Left ventricle myocardium inferior (tissue), 1 donor: ENCODE results near the gene STK32B. TPM values are rescaled to one million over a fixed set of nuclear protein-coding genes. Genes with fewer than 3 reads are reported as not detected.

Experiments used
- DNase-seq: peaks from one replicate; pipeline ENCODE4 v3.0.0-alpha.2; 2020
- H3K27ac ChIP-seq: fragments of 200-600 bp; replicated peaks from 2 replicates; pipeline ENCODE4 v1.8.0; 2021
- H3K27me3 ChIP-seq: fragments of 200-600 bp; 2 replicates; pipeline ENCODE4 v1.8.0; 2021; ENCODE audit warnings: low read depth
- H3K36me3 ChIP-seq: fragments of 200-600 bp; 2 replicates; pipeline ENCODE4 v1.8.0; 2021
- H3K4me1 ChIP-seq: fragments of 200-600 bp; 2 replicates; pipeline ENCODE4 v1.8.0; 2021
- H3K4me3 ChIP-seq: fragments of 200-600 bp; 2 replicates; pipeline ENCODE4 v1.8.0; 2021; ENCODE audit warnings: mild to moderate bottlenecking, moderate library complexity
- H3K9me3 ChIP-seq: fragments of 200-600 bp; replicated peaks from 2 replicates; pipeline ENCODE4 v1.8.0; 2021
- CTCF ChIP-seq: fragments of 200-600 bp; IDR thresholded peaks from 2 replicates; pipeline ENCODE4 v1.8.0; 2021; ENCODE audit warnings: antibody characterized with exemption, mild to moderate bottlenecking, borderline replicate concordance
- intact Hi-C: fragments of 100-400 bp; cut with micrococcal nuclease; formaldehyde crosslinking; loops from one replicate; pipeline ENCODE4 v1.11.0; 2022
- total RNA-seq: library from RNA; stranded (reverse); fragmentation: NEBNext Ultra II Directional; extraction: Animal tissue kit (Norgen Biotek cat#: 25700); gene quantifications from one replicate; pipeline ENCODE4 v1.2.1, GENCODE V29; 2021
- donor health status: DM: no; HTN: yes; CAD: no; lungs with severe emphysema.

The STK32B gene
- total RNA-seq, 1 donor from 2014 or later: 0.55 TPM

- no peak overlapping the region for H3K27ac ChIP-seq
- H3K4me3 ChIP-seq: no peak overlapping the region
- peaks cover 3% of the 10 kb centered on the region for H3K27me3 ChIP-seq
- no peaks in the 10 kb centered on the region for H3K4me1 ChIP-seq
- intact Hi-C loops: no loop called here
- H3K36me3 ChIP-seq: no peaks in the 10 kb centered on the region
- DNase-seq: no peak
- peaks cover 15% of the 10 kb centered on the region for H3K9me3 ChIP-seq
- TF ChIP-seq CTCF: no peak
These were observed 286.5 kb downstream of the STK32B start for GRCh38 chr4:5337731-5338130.

GRCh38 chr4:5338531-5338930 lies 287.3 kb downstream of the STK32B start:
- Histone ChIP-seq H3K27me3 (peaks cover 3% of the 10 kb centered on the region), H3K9me3 (peaks cover 11% of the 10 kb centered on the region), H3K4me1 (no peaks in the 10 kb centered on the region), H3K27ac (no peak overlapping the region), H3K36me3 (no peaks in the 10 kb centered on the region), H3K4me3 (no peak overlapping the region)
- intact Hi-C loops: no loop called here
- TF ChIP-seq CTCF: no peak
- no peak for DNase-seq

GRCh38 chr4:5340991-5341451 lies 289.7 kb downstream of the STK32B start:
- H3K9me3 ChIP-seq: peaks cover 8% of the 10 kb centered on the region
- no peak overlapping the region for H3K27ac ChIP-seq
- DNase-seq: no peak
- H3K36me3 ChIP-seq: no peaks in the 10 kb centered on the region
- TF ChIP-seq CTCF: no peak
- H3K4me3 ChIP-seq: no peak overlapping the region
- no peaks in the 10 kb centered on the region for H3K4me1 ChIP-seq
- peaks cover 2% of the 10 kb centered on the region for H3K27me3 ChIP-seq
- intact Hi-C loops: no loop called here

- H3K4me1 ChIP-seq: no peaks in the 10 kb centered on the region
- H3K27ac ChIP-seq: no peak overlapping the region
- H3K4me3 ChIP-seq: no peak overlapping the region
- H3K9me3 ChIP-seq: peaks cover 8% of the 10 kb centered on the region
- no peaks in the 10 kb centered on the region for H3K27me3 ChIP-seq
- DNase-seq: no peak
- intact Hi-C loops: no loop called here
- no peak for TF ChIP-seq CTCF
- no peaks in the 10 kb centered on the region for H3K36me3 ChIP-seq
These were observed 290.2 kb downstream of the STK32B start for GRCh38 chr4:5341526-5341925.

- H3K4me3 ChIP-seq: no peak overlapping the region
- no peaks in the 10 kb centered on the region for H3K4me1 ChIP-seq
- intact Hi-C loops: no loop called here
- no peak overlapping the region for H3K27ac ChIP-seq
- H3K36me3 ChIP-seq: no peaks in the 10 kb centered on the region
- no peak for DNase-seq
- no peak for TF ChIP-seq CTCF
- H3K27me3 ChIP-seq: peaks cover 29% of the 10 kb centered on the region
- H3K9me3 ChIP-seq: no peaks in the 10 kb centered on the region
These were observed 304.6 kb downstream of the STK32B start for GRCh38 chr4:5355846-5356245.

- no peak for TF ChIP-seq CTCF
- H3K9me3 ChIP-seq: no peaks in the 10 kb centered on the region
- H3K36me3 ChIP-seq: no peaks in the 10 kb centered on the region
- DNase-seq: no peak
- intact Hi-C loops: no loop called here
- H3K27me3 ChIP-seq: peaks cover 35% of the 10 kb centered on the region
- H3K4me1 ChIP-seq: no peaks in the 10 kb centered on the region
- no peak overlapping the region for H3K4me3 ChIP-seq
- H3K27ac ChIP-seq: no peak overlapping the region
These were observed 306.6 kb downstream of the STK32B start for GRCh38 chr4:5357870-5358269.
